K562 (cell line): Measurements from ENCODE around the gene TUT7. TPM values are rescaled to one million over a fixed set of nuclear protein-coding genes. Genes with fewer than 3 reads are reported as not detected.

ENCODE experiments used
- AFF4 ChIP-seq: sonication (generic); formaldehyde crosslinking; IDR thresholded peaks from 2 replicates; pipeline ENCODE4 v1.8.0; 2023; ENCODE audit warnings: mild to moderate bottlenecking, missing genetic modification reagents
- CBFA2T2 ChIP-seq: fragments of 450-650 bp; conservative IDR thresholded peaks from 2 replicates; pipeline ENCODE4 v1.6.1; 2017; ENCODE audit warnings: mild to moderate bottlenecking
- DPF2 ChIP-seq: fragments of 450-650 bp; IDR thresholded peaks from 2 replicates; pipeline ENCODE4 v1.6.1; 2016
- EP300 ChIP-seq: IDR thresholded peaks from 2 replicates; pipeline ENCODE4 v1.6.1; 2012; ENCODE audit warnings: low read length, improper control_type of control experiment
- EZH2 ChIP-seq: IDR thresholded peaks from 2 replicates; pipeline ENCODE4 v1.6.1; 2012; ENCODE audit warnings: low read depth, mild to moderate bottlenecking, inconsistent platforms, low read length, borderline replicate concordance
- GMEB1 ChIP-seq: fragments of 250-450 bp; sonication (Bioruptor Pico); IDR thresholded peaks from 2 replicates; pipeline ENCODE4 v1.4.0; 2020; ENCODE audit warnings: mild to moderate bottlenecking
- MTA2 ChIP-seq: fragments of 450-650 bp; IDR thresholded peaks from 2 replicates; pipeline ENCODE4 v1.6.1; 2016; ENCODE audit warnings: low read depth
- NEUROD1 ChIP-seq: fragments of 150-350 bp; IDR thresholded peaks from 2 replicates; pipeline ENCODE4 v1.6.1; 2014; ENCODE audit warnings: borderline replicate concordance, low read length, low read depth; ENCODE audit not compliant: partially characterized antibody
- PHB ChIP-seq: fragments of 250-450 bp; sonication (Bioruptor Pico); IDR thresholded peaks from 2 replicates; pipeline ENCODE4 v1.5.0; 2021
- PKNOX1 ChIP-seq: fragments of 450-650 bp; IDR thresholded peaks from 2 replicates; pipeline ENCODE4 v1.6.1; 2016
- PML ChIP-seq: IDR thresholded peaks from 2 replicates; pipeline ENCODE4 v1.6.1; 2012; ENCODE audit warnings: low read length, inconsistent platforms
- TAF7 ChIP-seq: fragments of 450-650 bp; IDR thresholded peaks from 2 replicates; pipeline ENCODE4 v1.6.1; 2016; ENCODE audit warnings: missing genetic modification characterization, missing compliant biosample characterization
- TAL1 ChIP-seq: fragments of 450-650 bp; IDR thresholded peaks from 2 replicates; pipeline ENCODE4 v1.6.1; 2016; ENCODE audit warnings: mild to moderate bottlenecking
- TBL1XR1 ChIP-seq, 2 experiments: IDR thresholded peaks; 2 replicates each; pipeline ENCODE4 v1.6.1; 2012; ENCODE audit warnings: improper control_type of control experiment in 2 of 2, low read length in 2 of 2, mild to moderate bottlenecking in 1 of 2
- TCF3 ChIP-seq: sonication (generic); formaldehyde crosslinking; IDR thresholded peaks from 2 replicates; pipeline ENCODE4 v1.4.0; 2020; ENCODE audit warnings: mild to moderate bottlenecking, missing genetic modification reagents
- TEAD4 ChIP-seq, 2 experiments: sonication (generic) in 1 of 2; formaldehyde crosslinking in 1 of 2; IDR thresholded peaks; 2 replicates each; pipeline versions ENCODE4 v1.6.1 to v1.8.0; 2012 to 2022; ENCODE audit warnings: borderline replicate concordance in 1 of 2, inconsistent platforms in 1 of 2, low read length in 1 of 2, mild to moderate bottlenecking in 1 of 2, missing genetic modification reagents in 1 of 2
- ZC3H11A ChIP-seq: IDR thresholded peaks from 2 replicates; pipeline ENCODE4 v1.6.1; 2012; ENCODE audit warnings: low read depth, low read length, improper control_type of control experiment
- ZMIZ1 ChIP-seq, 2 experiments: fragments of 150-350 bp in 1 of 2; IDR thresholded peaks; 2 replicates each; pipeline ENCODE4 v1.6.1; 2012 to 2016; ENCODE audit warnings: low read depth in 2 of 2, low read length in 2 of 2, mild to moderate bottlenecking in 1 of 2, moderate library complexity in 1 of 2
- polyA plus RNA-seq, 8 experiments: library from polyadenylated mRNA; depleted of rRNA in 4 of 8; stranded (reverse) in 5 of 8; unstranded in 3 of 8; fragments of >200 nt; fragmentation: Nextera tagmentation in 2 of 8; fragmentation: Illumina TruSeq in 1 of 8; extraction: Ambion mirVana in 2 of 8; extraction: Trizol in 1 of 8; gene quantifications; 2 replicates each; pipeline versions ENCODE4 v1.2.1 to v1.2.3, GENCODE V29; 2011 to 2014; ENCODE audit warnings: inconsistent platforms in 1 of 8, missing spikeins in 1 of 8
- total RNA-seq, 7 experiments: library from RNA; depleted of rRNA in 6 of 7; stranded (reverse); fragments of >200 nt in 6 of 7; fragmentation: Illumina TruSeq in 2 of 7; extraction: Trizol in 2 of 7; gene quantifications; 2 replicates each; pipeline versions ENCODE4 v1.2.1 to v1.2.3, GENCODE V29; 2011 to 2021; ENCODE audit warnings: low replicate concordance in 1 of 7

Gene TUT7
- total and polyA plus RNA-seq, 9 of the 15 experiments (the other 6 are each of a cell fraction or from before 2014, with no cell fraction given), result 5.9 to 26.9 (median 15.2) TPM

- TF ChIP-seq TEAD4 (IDR thresholded peaks at IDR 0.05; ENCODE audit: low read length), result peak; percentile 83
- no peak for TF ChIP-seq TEAD4 (CRISPR knock-in tag; IDR thresholded peaks at IDR 0.05; ENCODE audit: borderline replicate concordance)
- no peak for TF ChIP-seq AFF4 (CRISPR knock-in tag)
- TF ChIP-seq PHB (CRISPR knock-in tag), result no peak
- peak; percentile 71 for TF ChIP-seq MTA2
- peak; percentile 79 for TF ChIP-seq TAL1
- TF ChIP-seq DPF2, result peak; percentile 80
- no peak for TF ChIP-seq TAF7 (tag)
- TF ChIP-seq EZH2, result no peak
- TF ChIP-seq TCF3 (CRISPR knock-in tag), result peak; percentile 83
- no peak for TF ChIP-seq GMEB1 (CRISPR knock-in tag)
- peak; percentile 52 for TF ChIP-seq PKNOX1
- TF ChIP-seq EP300, result peak; percentile 67
- TF ChIP-seq TBL1XR1 (IDR thresholded peaks at IDR 0.05; ENCODE audit: low read length in 2 of 2), result 0 out of 4 replicates have a peak, but pooled peaks of 1 of the 2 experiments have one; percentile 38
- TF ChIP-seq NEUROD1, result no peak
- peak in 1 of 2 experiments; percentile 59; a peak in 1 of 4 replicates for TF ChIP-seq ZMIZ1 (IDR thresholded peaks at IDR 0.05; ENCODE audit: low read depth in 2 of 2, low read length in 2 of 2)
- peak; percentile 58 for TF ChIP-seq CBFA2T2
- TF ChIP-seq PML, result peak; percentile 55; the same call in 1 of the 2 replicates
- no peak for TF ChIP-seq ZC3H11A
Observed at GRCh38 chr9:86285261-86285660, 68.9 kb downstream of the TUT7 start (continued).
